DMS53 treated with DMSO at 0.1 percent for 48 hours (cell line): ENCODE measurements around the gene MAD1L1.

Experiments used
- DNase-seq: peaks from one replicate; lab custom pipeline; 2025; ENCODE audit not compliant: unreplicated experiment; lab: John Stamatoyannopoulos, UW

Gene MAD1L1

GRCh38 chr7:2017914-2018568 lies 214.7 kb downstream of the MAD1L1 start:
- no peak for DNase-seq

- no peak for DNase-seq
Measured at GRCh38 chr7:2017481-2017891, 215.3 kb downstream of the MAD1L1 start.

- DNase-seq = no peak
Measured at GRCh38 chr7:2016761-2017480, 215.8 kb downstream of the MAD1L1 start.

GRCh38 chr7:2016021-2016631 lies 216.6 kb downstream of the MAD1L1 start:
- DNase-seq = no peak

GRCh38 chr7:2015251-2015871 lies 217.4 kb downstream of the MAD1L1 start:
- no peak for DNase-seq

GRCh38 chr7:2014391-2015241 lies 218.1 kb downstream of the MAD1L1 start:
- no peak for DNase-seq

GRCh38 chr7:2013381-2014311 lies 219.1 kb downstream of the MAD1L1 start:
- no peak for DNase-seq

- DNase-seq = no peak
Measured at GRCh38 chr7:2012981-2013380, 219.8 kb downstream of the MAD1L1 start.

GRCh38 chr7:2012044-2012900 lies 220.5 kb downstream of the MAD1L1 start:
- DNase-seq = no peak

- no peak for DNase-seq
Measured at GRCh38 chr7:2011266-2012043, 221.3 kb downstream of the MAD1L1 start.

GRCh38 chr7:2010551-2011265 lies 222.0 kb downstream of the MAD1L1 start:
- DNase-seq = no peak

GRCh38 chr7:2010101-2010500 lies 222.6 kb downstream of the MAD1L1 start:
- DNase-seq = no peak

- DNase-seq = no peak
Measured at GRCh38 chr7:2009541-2010001, 223.2 kb downstream of the MAD1L1 start.

- DNase-seq = no peak
Measured at GRCh38 chr7:2008936-2009540, 223.7 kb downstream of the MAD1L1 start.

- no peak for DNase-seq
Measured at GRCh38 chr7:2008101-2008935, 224.4 kb downstream of the MAD1L1 start.

GRCh38 chr7:2007551-2007950 lies 225.2 kb downstream of the MAD1L1 start:
- DNase-seq = no peak
